ENCODE results near the gene GPRC5C. TPM values are rescaled to one million over a fixed set of nuclear protein-coding genes. Genes with fewer than 3 reads are reported as not detected.

GPRC5C gene
- total RNA-seq, 1 donor from 2014 or later: 38.7 TPM

DNA sequence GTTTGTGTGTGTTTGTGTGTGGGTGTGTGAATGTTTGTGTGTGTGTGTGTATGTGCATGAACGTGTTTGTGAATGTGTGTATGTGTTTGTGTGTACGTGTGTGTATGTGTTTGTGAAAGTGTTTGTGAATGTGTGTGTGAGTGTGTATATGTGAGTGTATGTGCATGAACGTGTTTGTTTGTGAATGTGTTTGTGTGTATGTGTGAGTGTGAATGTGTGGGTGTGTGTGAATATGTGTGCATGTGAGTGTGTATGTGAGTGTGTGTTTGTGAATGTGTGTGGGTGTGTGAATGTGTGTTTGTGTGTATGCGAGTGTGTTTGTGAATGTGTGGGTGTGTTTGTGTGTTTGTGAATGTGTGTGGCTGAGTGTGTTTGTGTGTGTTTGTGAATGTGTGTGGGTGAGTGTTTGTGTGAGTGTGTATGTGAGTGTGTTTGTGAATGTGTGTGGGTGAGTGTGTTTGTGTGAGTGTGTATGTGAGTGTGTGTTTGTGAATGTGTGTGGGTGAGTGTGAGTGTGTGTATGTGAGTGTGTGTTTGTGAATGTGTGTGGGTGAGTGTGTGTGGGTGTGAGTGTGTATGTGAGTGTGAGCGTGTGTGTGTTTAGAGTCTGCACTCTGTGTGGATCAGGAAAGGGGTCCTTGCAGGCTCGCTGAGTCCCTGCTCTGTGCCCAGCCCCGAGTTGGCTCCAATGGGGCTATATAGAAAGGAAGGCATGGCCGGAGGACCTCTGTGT lies 33.7 kb downstream of the GPRC5C start:
- Mint-ChIP-seq H3K27ac (no peak overlapping the region), H3K27me3 (ENCODE audit: low read depth) (peaks cover 21% of the 10 kb centered on the region), H3K36me3 (no peaks in the 10 kb centered on the region), H3K4me3 (no peak overlapping the region), H3K4me1 (no peaks in the 10 kb centered on the region), H3K9me3 (no peaks in the 10 kb centered on the region)
- DNase-seq (ENCODE audit: low spot score in 2 of 2, unreplicated experiment in 2 of 2): no peak
- TF ChIP-seq, protein P1, sequence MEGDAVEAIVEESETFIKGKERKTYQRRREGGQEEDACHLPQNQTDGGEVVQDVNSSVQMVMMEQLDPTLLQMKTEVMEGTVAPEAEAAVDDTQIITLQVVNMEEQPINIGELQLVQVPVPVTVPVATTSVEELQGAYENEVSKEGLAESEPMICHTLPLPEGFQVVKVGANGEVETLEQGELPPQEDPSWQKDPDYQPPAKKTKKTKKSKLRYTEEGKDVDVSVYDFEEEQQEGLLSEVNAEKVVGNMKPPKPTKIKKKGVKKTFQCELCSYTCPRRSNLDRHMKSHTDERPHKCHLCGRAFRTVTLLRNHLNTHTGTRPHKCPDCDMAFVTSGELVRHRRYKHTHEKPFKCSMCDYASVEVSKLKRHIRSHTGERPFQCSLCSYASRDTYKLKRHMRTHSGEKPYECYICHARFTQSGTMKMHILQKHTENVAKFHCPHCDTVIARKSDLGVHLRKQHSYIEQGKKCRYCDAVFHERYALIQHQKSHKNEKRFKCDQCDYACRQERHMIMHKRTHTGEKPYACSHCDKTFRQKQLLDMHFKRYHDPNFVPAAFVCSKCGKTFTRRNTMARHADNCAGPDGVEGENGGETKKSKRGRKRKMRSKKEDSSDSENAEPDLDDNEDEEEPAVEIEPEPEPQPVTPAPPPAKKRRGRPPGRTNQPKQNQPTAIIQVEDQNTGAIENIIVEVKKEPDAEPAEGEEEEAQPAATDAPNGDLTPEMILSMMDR (IDR thresholded peaks at IDR 0.05; ENCODE audit: unreplicated experiment): no peak

DNA sequence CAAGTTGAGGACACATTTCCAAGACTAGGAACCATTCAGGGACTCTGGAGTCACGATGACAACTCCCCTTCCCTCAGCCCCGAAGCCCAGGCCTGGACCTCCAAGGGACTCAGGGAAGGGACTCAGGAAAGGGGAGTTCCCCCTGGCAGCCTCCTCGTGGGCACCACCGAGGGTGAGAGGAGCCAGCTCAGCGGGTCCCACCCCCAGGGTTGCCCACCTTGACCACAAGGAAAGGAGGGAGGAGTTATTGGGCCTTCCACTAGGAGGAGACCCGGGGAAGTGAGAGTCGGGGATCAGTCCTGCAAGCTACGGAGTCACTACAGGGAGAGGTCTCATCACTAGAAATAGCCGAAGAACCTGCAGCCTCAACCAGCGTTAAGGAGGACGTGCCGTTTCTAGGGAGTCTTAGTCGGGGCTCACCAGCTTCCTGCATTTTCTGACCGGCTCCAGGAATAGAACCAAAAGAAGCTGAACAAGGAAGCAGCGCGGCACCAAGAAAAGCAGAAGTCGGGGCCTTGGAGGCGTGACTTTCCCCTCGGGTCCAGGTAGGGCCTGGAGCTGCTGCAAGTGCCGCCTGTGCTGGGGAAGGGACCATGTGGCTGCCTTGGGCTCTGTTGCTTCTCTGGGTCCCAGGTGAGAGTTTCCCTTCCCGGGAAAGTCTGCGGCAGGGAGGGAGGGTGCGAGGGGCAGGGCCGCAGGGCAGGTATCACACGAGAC lies 34.4 kb downstream of the GPRC5C start, which contains the start of gene CD300A:
Gene CD300A, plus strand, starts transcription at position 524 of the 717 bp plus-strand sequence. Its CDS starts 70 bp downstream, at position 594.
- H3K27me3 Mint-ChIP-seq (ENCODE audit: low read depth): peaks cover 25% of the 10 kb centered on the region
- DNase-seq (ENCODE audit: low spot score in 2 of 2, unreplicated experiment in 2 of 2): no peak
- H3K27ac Mint-ChIP-seq: no peak within 1 kb of the TSS
- H3K9me3 Mint-ChIP-seq: no peaks in the 10 kb centered on the region
- H3K36me3 Mint-ChIP-seq: no peaks in the 10 kb centered on the region
- TF ChIP-seq, protein P1 (IDR thresholded peaks at IDR 0.05; ENCODE audit: unreplicated experiment): no peak
- no peaks in the 10 kb centered on the region for H3K4me1 Mint-ChIP-seq
- H3K4me3 Mint-ChIP-seq: no peak within 1 kb of the TSS

DNA sequence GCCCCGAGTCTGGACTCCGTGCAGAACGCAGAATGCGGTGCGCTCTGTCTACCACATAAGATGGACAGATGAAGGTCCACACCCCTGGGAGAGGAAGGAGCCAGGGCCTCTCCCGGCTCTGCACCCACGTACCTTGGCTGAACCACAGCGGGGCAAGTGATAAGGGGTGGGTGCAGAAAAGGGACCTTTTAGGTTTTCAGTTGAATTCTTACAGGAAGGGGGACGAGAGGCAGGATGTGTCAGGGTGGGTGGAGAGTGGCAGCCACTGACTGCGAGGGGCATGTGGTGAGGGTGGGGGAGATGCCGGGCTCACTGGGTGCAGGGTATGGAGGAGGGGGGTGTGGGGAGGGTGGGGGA lies 34.9 kb downstream of the GPRC5C start:
- H3K36me3 Mint-ChIP-seq: no peaks in the 10 kb centered on the region
- no peaks in the 10 kb centered on the region for H3K4me1 Mint-ChIP-seq
- DNase-seq (ENCODE audit: low spot score in 2 of 2, unreplicated experiment in 2 of 2): no peak
- H3K4me3 Mint-ChIP-seq: no peak overlapping the region
- H3K27ac Mint-ChIP-seq: no peak overlapping the region
- TF ChIP-seq, protein P1 (IDR thresholded peaks at IDR 0.05; ENCODE audit: unreplicated experiment): no peak
- H3K27me3 Mint-ChIP-seq (ENCODE audit: low read depth): peaks cover 29% of the 10 kb centered on the region
- no peaks in the 10 kb centered on the region for H3K9me3 Mint-ChIP-seq

DNA sequence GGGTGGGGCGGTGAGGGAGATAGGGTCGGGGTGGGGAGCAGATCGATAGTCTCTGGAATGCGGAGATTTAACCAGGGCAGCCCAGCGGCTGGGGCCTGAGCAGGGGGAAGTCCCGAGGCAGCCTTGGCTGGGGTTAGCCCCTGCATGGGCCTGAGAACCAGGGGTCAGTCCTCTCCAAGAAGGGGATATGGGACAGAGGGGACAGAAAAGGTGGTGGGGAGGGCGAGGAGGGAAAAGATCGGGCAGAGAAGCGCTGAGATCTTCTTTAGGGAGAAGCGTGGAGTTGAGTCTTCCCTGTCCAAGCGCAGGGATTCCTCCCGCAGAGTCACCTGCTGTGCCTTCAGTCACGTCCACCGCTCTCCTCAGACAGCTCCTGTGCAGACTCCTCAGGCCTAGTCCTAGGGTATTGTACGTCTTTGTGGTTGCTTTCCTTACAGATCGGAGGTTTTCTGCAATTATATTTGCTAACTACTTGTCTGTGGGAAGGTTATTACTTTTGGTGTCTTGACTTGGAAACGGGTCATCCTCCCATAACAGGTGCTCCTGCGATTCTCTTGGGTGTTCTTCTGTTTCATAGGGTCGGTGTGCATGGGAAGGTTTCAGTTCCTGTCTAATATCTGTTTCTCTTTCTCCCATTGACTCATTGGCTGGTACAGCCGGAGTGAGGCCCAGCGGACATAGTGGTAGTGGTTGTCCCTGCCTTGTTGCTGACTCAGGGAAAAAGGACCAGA lies 35.5 kb downstream of the GPRC5C start:
- H3K36me3 Mint-ChIP-seq: no peaks in the 10 kb centered on the region
- TF ChIP-seq, protein P1 (IDR thresholded peaks at IDR 0.05; ENCODE audit: unreplicated experiment): no peak
- no peaks in the 10 kb centered on the region for H3K4me1 Mint-ChIP-seq
- H3K27ac Mint-ChIP-seq: no peak overlapping the region
- no peak overlapping the region for H3K4me3 Mint-ChIP-seq
- H3K27me3 Mint-ChIP-seq (ENCODE audit: low read depth): peaks cover 29% of the 10 kb centered on the region
- DNase-seq (ENCODE audit: low spot score in 2 of 2, unreplicated experiment in 2 of 2): no peak
- H3K9me3 Mint-ChIP-seq: no peaks in the 10 kb centered on the region

DNA sequence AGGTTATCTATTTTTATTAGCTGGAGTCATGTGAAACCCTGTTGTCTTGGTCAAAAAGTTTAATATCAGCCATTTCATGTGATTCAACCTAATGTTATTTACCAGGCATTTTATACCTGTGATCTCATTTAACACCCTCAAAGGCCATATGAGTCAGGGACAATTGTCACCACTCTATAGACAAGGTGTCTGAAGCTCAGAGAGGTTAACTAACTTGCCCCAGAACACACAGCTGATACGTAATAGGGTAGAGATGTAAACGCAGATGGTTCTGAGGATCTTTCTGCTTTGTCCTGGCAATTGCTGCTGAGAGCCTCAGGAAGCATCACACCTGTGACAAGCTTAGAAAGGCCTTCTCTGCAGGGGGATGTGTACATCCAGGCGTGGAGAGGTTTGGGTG lies 39.5 kb downstream of the GPRC5C start:
- H3K9me3 Mint-ChIP-seq: peaks cover 8% of the 10 kb centered on the region
- H3K4me1 Mint-ChIP-seq: no peaks in the 10 kb centered on the region
- H3K36me3 Mint-ChIP-seq: no peaks in the 10 kb centered on the region
- H3K27me3 Mint-ChIP-seq (ENCODE audit: low read depth): peaks cover 47% of the 10 kb centered on the region
- no peak overlapping the region for H3K27ac Mint-ChIP-seq
- H3K4me3 Mint-ChIP-seq: no peak overlapping the region
- no peak for DNase-seq (ENCODE audit: low spot score in 2 of 2, unreplicated experiment in 2 of 2)
- TF ChIP-seq, protein P1 (IDR thresholded peaks at IDR 0.05; ENCODE audit: unreplicated experiment): no peak

Measured in mesothelial cell of epicardium (in vitro differentiated cells).